Calu3 (cell line): ENCODE results near the gene IFITM2. TPM values are rescaled to one million over a fixed set of nuclear protein-coding genes. Genes with fewer than 3 reads are reported as not detected.

Experiments used
- BruUV-seq: library from RNA; stranded (reverse); fragments of 400-500 nt; replicated peaks from 2 replicates; lab custom pipeline; 2021; lab: Mats Ljungman, UMichigan
- CTCF ChIA-PET: fragments of 300-600 bp; sonication (Branson Sonifier 250); formaldehyde crosslinking; loops from one replicate; lab custom pipeline; 2022; ENCODE audit warnings: antibody characterized with exemption; lab: Charles Lee
- DNase-seq: peaks from one replicate; pipeline ENCODE4 v3.0.0; 2022
- H3K27ac Mint-ChIP-seq: one replicate; pipeline ENCODE4 v1.8.0; 2022; ENCODE audit warnings: mixed read lengths; ENCODE audit not compliant: unreplicated experiment
- H3K27me3 Mint-ChIP-seq: one replicate; pipeline ENCODE4 v1.8.0; 2022; ENCODE audit warnings: mixed read lengths; ENCODE audit not compliant: unreplicated experiment
- H3K36me3 Mint-ChIP-seq: one replicate; pipeline ENCODE4 v1.8.0; 2022; ENCODE audit warnings: mild to moderate bottlenecking, moderate library complexity, mixed read lengths; ENCODE audit not compliant: insufficient read depth, unreplicated experiment
- H3K4me1 Mint-ChIP-seq: one replicate; pipeline ENCODE4 v1.8.0; 2022; ENCODE audit warnings: mild to moderate bottlenecking, low read depth, mixed read lengths; ENCODE audit not compliant: unreplicated experiment
- H3K4me3 Mint-ChIP-seq: one replicate; pipeline ENCODE4 v1.8.0; 2022; ENCODE audit warnings: mild to moderate bottlenecking, low read depth, moderate library complexity, mixed read lengths; ENCODE audit not compliant: unreplicated experiment
- H3K9me3 Mint-ChIP-seq: one replicate; pipeline ENCODE4 v1.8.0; 2022; ENCODE audit warnings: low read depth, mixed read lengths; ENCODE audit not compliant: unreplicated experiment
- intact Hi-C: fragments of 100-400 bp; cut with micrococcal nuclease; formaldehyde crosslinking; loops from one replicate; pipeline ENCODE4 v1.10.0; 2022; ENCODE audit not compliant: unreplicated experiment
- total RNA-seq: library from RNA; stranded (reverse); gene quantifications from 2 replicates; pipeline ENCODE4 v1.2.3, GENCODE V29; 2022
- TF ChIP-seq, protein P1 (sequence below): fragments of 200-600 bp; IDR thresholded peaks from one replicate; pipeline ENCODE4 v1.8.0; 2022; ENCODE audit warnings: antibody characterized with exemption; ENCODE audit not compliant: unreplicated experiment

Gene IFITM2
- total RNA-seq, 1 experiment from 2014 or later = 29.1 TPM

DNA sequence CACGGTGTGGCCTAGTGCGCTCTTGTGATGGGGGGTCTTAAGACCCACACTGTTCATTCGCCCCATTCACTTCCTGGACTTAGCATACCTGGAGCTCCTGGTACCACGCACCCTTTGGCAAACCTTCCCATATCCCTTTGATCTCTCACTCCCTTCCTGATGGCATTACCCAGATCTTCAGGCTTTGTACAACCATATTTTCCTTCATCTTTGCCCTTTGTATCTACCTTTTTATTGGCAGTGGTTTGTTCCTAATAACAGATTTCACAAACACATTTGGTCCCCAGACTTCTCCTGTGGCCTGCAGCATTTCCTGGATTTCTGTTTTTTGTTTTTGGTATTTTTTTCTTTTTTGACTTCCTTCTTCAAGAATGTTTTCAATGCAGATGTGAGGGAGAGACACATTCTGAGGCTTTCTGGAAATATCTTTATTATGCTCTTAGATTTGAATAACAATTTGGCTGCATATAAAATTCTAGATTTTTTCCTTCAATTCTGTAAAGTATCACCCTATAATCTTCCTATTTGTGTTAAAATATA is 29.1 kb downstream of the IFITM2 start:
- no TSS peak for BruUV-seq
- intact Hi-C loops = no loop called here
- Mint-ChIP-seq H3K4me3 (no peak overlapping the region), H3K9me3 (no peaks in the 10 kb centered on the region), H3K27me3 (peaks cover 50% of the 10 kb centered on the region), H3K36me3 (peaks cover 4% of the 10 kb centered on the region), H3K4me1 (no peaks in the 10 kb centered on the region), H3K27ac (no peak overlapping the region)
- CTCF ChIA-PET = no interaction called here
- DNase-seq = no peak
- TF ChIP-seq, protein P1, sequence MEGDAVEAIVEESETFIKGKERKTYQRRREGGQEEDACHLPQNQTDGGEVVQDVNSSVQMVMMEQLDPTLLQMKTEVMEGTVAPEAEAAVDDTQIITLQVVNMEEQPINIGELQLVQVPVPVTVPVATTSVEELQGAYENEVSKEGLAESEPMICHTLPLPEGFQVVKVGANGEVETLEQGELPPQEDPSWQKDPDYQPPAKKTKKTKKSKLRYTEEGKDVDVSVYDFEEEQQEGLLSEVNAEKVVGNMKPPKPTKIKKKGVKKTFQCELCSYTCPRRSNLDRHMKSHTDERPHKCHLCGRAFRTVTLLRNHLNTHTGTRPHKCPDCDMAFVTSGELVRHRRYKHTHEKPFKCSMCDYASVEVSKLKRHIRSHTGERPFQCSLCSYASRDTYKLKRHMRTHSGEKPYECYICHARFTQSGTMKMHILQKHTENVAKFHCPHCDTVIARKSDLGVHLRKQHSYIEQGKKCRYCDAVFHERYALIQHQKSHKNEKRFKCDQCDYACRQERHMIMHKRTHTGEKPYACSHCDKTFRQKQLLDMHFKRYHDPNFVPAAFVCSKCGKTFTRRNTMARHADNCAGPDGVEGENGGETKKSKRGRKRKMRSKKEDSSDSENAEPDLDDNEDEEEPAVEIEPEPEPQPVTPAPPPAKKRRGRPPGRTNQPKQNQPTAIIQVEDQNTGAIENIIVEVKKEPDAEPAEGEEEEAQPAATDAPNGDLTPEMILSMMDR = no peak

DNA sequence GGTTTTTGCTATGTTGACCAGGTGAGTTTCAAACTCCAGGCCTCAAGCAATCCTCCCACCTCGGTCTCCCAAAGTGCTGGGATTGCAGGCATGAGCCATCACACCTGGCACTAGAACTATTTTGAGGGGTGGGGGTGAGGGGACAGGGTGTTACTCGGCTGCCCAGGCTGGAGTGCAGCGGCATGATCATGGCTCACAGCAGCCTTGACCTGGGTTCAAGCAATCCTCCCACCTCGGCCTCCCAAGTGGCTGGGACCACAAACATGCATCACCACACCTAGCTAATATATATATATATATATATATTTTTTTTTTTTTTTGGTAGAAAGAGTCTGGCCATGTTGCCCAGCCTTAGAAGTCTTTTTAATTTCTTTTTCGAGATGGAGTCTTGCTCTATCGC is 30.1 kb downstream of the IFITM2 start:
- CTCF ChIA-PET = interaction anchor here (0.6 kb wide), 1 partner anchor 10 kb away, joined by 3 read pairs; no protein-coding TSS in a partner anchor
- intact Hi-C loops = no loop called here
- peaks cover 55% of the 10 kb centered on the region for H3K27me3 Mint-ChIP-seq

DNA sequence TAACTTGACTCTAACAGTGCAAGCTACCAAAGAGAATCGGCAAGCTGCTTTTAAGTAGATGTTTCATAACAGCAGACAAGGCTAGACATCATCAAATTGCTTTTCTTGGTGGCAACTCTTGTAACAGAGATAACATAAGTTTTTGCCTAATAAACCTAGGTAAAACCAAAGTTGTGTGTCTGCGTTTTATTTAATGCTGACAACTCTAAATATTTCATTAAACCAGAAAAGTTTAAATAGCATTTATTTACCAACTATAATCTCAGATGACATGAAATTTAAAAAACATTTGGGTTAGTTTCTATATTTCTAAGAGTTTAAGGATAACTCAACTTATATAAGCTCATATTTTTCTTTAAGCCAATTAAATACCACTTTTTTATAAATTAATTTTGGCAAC is 32.3 kb downstream of the IFITM2 start:
- no peaks in the 10 kb centered on the region for H3K9me3 Mint-ChIP-seq
- H3K4me3 Mint-ChIP-seq = no peak overlapping the region
- no peaks in the 10 kb centered on the region for H3K4me1 Mint-ChIP-seq
- H3K27ac Mint-ChIP-seq = no peak overlapping the region
- TF ChIP-seq, protein P1 = no peak
- intact Hi-C loops = no loop called here
- CTCF ChIA-PET = no interaction called here
- no peak for DNase-seq
- peaks cover 5% of the 10 kb centered on the region for H3K36me3 Mint-ChIP-seq
- no TSS peak for BruUV-seq
- peaks cover 49% of the 10 kb centered on the region for H3K27me3 Mint-ChIP-seq

More for the DNA sequence above, 30.1 kb downstream of the IFITM2 start:
- Mint-ChIP-seq H3K4me3 (no peak overlapping the region), H3K9me3 (no peaks in the 10 kb centered on the region), H3K27ac (no peak overlapping the region), H3K4me1 (no peaks in the 10 kb centered on the region), H3K36me3 (peaks cover 5% of the 10 kb centered on the region)
- DNase-seq = no peak
- TF ChIP-seq, protein P1 = no peak
- no TSS peak for BruUV-seq

DNA sequence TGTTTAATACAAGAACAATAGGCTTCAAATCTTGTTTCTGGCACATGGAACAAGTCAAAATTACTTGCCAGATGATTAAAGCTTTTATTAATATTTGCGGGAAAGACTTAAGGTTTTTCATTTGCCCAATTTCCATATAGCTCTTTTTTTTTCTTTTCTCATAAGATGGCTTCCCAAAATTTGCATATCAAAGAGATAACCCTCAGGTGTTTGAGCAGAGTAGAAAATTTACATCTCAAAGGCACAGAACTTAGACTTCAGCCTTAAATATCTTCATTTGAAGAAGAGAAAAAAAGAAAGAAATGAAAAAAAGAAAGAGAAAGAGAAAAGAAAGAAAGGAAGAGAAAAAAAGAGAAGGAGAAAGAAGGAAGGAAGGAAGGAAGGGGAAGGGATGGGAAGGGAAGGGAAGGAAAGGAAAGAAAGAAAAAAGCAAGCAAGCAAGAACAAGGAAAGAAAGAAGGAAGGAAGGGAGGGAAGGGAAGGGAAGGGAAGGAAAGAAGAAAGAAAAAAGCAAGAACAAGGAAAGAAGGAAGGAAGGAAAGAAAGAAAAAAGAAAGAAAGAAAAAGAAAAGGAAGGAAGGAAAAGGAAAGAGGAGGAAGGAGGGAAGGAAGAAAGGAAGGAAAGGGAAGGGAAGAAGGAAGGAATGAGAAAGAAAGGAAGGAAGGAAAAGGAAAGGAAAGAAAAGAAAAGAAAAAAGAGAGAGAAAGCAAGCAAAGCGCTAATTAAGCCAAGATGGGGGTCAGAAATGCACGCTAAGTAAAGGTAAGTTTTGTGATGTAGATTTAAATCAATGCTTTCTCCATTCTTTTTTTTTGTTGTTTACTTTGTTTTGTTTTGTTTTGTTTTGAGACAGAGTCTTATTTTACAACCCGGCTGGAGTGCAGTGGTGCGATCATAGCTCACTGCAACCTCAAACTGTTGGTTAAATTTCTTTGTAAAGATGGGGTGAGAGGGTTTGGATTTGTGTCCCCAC is 33.2 kb downstream of the IFITM2 start:
- CTCF ChIA-PET = no interaction called here
- TF ChIP-seq, protein P1 = no peak
- no peak overlapping the region for H3K4me3 Mint-ChIP-seq
- no peak overlapping the region for H3K27ac Mint-ChIP-seq
- peaks cover 5% of the 10 kb centered on the region for H3K36me3 Mint-ChIP-seq
- intact Hi-C loops = no loop called here
- H3K27me3 Mint-ChIP-seq = peaks cover 49% of the 10 kb centered on the region
- no peaks in the 10 kb centered on the region for H3K9me3 Mint-ChIP-seq
- no TSS peak for BruUV-seq
- H3K4me1 Mint-ChIP-seq = no peaks in the 10 kb centered on the region
- no peak for DNase-seq
